Middle frontal gyrus (tissue), 1 donor: ENCODE data around the gene OR7C2.
A peak's percentile ranks its signal among the peaks of the same experiment; 100 is the strongest.
"Not testable (repeated sequence)": the region's sequence is repeated elsewhere in the genome, so short reads cannot be mapped to it uniquely, and the experiment has no call there.

Experiments
- DNase-seq: peaks from one replicate; pipeline ENCODE4 v3.0.0-alpha.2; 2015; ENCODE audit warnings: low spot score; ENCODE audit errors: extremely low spot score

OR7C2 gene

DNA sequence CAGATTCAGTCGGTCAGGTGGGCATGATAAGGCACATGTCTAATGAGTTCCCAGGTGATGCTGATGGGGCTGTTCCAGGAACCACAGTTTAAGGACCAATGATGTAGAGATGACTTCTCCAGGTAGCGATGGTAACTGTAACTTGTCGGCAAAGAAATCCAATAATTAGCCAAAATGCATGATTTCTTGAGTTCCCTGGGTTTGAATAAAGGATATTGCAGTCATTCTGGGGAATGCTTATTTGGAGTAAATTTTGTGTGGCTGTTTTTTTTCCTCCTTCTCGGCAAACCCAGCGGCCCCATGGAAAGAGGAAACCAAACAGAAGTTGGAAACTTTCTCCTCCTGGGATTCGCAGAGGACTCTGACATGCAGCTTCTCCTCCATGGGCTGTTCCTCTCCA is at the start of gene OR7C2:
TSS of gene OR7C2 (plus strand) at position 301 of the 400 bp plus-strand sequence. CDS start at position 301, 0 bp downstream.
- no peak for DNase-seq

DNA sequence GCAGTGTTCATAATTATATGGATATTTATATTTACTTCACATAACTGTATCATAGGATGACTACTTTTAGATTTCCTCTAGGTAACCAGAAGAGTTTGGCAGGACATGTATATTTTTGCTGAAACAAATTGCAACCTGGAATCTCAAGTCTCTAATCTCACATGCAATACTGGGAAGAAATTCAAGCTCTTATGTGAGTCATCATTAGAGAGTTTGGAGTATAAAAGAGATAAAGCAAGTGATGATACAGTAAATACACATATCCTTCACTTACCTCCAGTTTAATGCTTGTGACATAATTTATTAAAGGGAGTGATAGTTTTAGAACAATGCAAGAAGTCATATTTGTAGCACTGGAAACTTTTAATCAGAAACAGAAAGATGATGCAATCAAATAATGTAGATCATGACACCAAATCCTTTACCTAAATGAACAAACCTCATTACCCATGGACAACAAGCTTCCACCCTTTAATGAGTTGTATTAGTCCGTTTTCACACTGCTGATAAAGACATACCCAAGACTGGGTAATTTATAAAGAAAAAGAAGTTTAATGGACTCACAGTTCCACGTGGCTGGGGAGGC is 39.5 kb upstream of the OR7C2 start:
- DNase-seq, result no peak

DNA sequence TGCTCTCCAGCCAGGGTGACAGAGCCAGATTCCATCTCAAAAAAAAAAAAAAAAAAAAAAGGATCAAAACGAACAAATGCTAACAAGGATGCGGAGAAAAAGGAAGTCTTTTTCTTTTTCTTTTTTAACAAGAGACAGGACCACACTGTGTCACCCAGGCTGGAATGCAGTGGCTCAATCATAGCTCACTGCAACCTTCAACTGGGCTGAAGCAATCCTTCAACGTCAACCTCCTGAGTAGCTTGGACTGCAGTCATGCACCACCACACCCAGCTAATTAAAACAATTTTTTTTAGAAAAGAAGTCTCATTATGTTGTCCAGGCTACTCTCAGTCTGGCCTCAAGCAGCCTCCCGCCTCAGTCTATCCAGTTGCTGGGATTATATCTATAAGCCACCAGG is 34.6 kb upstream of the OR7C2 start:
- no peak for DNase-seq

DNA sequence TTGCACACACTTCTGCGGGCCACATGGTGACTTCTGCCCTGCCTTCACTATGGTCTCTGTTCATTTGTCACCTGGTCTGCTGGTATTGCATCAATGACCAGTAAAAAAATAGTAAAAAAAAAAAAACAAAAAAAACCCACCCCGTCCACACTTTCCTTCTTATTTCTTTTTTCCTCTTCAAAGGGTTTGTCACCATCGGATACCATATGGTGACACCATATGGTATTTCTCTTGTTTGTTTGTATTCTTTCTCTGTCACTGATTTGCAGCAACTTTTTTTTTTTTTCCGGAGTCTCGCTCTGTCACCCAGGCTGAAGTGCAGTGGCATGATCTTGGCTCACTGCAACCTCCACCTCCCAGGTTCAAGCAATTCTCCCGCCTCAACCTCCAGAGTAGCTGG is 26.2 kb upstream of the OR7C2 start:
- no peak for DNase-seq

DNA sequence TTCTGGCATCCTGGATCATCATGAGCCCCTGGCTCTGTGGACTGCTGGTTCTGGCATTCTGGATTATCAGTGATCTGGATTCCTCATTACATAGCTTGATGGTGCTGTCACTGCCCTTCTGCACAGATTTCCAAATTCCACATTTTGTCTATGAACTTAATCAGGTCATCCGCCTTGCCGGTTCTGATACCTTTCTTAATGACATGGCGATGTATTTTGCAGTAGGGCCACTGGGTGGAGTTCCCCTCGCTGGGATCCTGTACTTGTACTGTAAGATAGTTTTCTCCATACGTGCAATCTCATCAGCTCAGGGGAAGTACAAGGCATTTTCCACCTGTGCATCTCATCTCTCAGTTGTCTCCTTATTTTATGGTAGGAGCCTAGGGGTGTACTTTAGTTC is 24.4 kb upstream of the OR7C2 start:
- no peak for DNase-seq

DNA sequence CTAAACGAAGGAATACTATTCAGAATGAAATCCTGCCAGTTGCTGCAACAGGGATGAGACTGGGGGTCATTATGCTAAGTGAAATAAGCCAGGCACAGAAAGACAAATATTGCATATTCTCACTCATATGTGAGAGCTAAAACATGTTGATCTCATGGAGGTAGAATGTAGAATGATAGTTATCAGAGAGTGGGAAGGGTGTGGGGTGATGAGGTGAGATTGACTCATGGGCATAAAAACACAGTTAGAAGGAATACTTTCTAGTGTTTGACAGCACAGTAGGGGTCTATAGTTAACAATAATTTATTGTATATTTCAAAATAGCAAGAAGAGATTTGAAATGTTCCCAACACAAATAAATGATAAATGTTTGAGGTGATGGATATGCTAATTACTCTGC is 7.8 kb upstream of the OR7C2 start:
- no peak for DNase-seq

DNA sequence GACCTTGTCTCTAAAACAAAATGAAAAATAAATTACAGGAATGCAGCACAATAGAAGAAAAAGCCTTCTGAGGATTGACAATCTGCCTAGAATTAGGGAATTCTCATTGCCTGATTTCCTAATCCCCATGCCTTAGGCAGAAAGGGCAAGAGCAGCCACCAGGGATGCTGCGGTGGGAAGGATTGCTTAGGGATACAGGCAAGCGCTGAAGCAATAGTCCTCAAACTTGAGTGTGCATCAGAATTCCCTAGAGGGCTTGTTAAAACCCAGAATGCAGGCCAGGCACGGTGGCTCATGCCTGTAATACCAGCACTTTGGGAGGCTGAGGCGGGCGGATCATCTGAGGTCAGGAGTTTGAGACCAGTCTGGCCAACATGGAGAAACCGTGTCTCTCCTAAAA is 1.0 kb upstream of the OR7C2 start:
- no peak for DNase-seq

DNA sequence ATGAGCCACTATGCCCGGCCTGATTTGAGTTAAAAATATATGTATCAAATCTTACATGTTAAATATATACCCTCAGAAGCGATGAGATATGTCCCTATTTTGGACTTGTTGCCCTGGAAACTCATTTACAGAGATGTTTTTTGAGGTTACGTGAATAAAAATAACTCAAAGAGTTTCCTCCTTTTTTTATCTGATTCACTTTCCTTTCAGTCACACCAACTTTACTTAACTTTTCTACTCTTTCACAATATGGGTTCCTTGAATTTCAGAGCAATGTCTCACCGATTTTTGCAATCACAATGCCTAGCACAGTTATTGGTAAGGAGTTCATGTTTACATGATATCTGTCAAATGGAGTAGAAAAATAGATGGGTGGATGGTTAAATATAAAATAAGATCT is 2.3 kb downstream of the OR7C2 start:
- no peak for DNase-seq

DNA sequence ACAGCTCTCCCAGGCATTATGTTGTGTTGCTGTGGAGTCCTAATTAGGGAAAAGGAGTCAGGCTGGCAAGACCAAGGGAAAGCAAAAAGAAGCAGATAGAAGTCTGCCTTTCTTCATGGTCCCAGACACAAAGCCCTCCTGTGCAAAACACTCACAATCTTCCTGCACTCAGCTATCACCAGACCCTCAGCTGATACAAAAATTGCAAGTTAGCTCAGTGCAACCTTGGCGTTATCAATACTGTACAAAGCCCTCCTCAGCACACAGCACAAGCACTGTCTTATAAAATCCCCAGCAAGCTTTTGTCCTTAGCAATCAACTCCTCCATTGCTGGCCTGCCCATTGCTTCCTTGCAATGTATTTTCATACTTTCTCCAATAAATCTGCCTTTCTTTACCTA is 3.2 kb downstream of the OR7C2 start:
- DNase-seq, result no peak

DNA sequence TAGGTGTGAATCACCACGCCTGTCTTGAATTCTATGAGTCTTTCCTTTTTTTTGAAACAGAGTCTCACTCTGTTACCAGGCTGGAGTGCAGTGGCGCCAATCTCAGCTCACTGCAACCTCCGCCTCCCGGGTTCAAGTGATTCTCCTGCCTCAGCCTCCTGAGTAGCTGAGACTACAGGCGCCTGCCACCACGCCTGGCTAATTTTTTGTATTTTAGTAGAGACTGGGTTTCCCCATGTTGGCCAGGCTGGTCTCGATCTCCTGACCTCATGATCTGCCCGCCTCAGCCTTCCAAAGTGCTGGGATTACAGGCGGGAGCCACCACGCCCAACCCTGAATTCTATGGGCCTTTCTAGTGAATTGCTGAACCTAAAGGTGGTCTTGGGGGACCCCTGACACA is 8.1 kb downstream of the OR7C2 start:
- not testable (repeated sequence) for DNase-seq

DNA sequence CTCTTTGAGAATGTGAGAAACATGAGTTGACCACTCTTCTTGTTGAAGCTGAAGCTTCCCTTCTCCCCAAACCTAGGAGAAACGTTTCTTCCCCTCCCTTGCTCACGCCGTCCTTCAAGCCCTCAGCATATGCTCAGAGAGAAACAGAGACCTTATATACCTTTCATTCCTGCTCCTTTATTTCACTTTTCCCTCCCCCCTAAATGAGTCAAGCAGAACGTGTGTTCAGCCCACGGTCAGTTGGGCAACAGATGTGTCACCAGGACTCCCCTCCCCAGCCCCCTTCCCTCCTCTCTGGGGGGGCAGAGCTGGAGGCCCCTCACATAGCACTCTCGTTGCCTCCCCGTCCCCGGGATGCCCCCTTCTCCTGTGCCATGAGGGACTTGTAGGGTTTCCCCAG is 8.6 kb downstream of the OR7C2 start:
- no peak for DNase-seq

DNA sequence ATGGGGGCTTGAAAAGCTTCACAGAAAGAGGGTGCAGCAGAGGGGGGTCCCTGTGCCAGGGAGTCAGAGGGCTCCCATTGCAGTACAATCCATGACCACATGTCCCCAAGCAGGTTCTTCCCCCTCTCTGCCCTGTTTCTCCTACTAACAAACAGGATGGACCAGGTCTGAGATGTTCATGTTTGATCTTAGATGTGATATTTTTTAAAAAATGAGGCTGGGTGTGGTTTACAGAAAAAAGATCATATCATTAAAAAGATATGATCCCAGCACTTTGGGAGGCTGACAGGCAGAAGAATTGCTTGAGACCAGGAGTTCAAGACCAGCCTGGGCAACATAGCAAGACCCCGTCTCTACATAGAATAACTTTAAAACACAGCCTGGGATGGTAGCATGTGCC is 9.1 kb downstream of the OR7C2 start:
- no peak for DNase-seq

DNA sequence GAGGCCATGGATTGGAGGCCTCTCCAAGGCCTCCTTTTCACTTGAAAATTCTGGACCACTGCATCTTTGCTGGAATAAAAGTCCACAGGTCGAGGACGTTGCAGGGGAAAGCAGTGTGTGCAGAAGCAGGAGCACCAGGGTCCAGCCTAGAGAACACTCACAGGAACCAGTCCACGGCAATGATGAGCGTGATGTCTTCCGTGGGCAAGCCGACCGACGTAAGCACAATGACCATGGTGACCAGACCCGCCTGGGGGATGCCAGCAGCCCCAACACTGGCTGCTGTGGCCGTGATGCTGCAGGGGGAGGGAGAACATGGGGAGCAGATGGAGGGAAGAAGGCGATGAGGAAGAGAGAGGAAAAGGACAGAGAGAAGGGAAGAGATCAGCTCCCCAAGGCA is 11.5 kb downstream of the OR7C2 start:
- no peak for DNase-seq

DNA sequence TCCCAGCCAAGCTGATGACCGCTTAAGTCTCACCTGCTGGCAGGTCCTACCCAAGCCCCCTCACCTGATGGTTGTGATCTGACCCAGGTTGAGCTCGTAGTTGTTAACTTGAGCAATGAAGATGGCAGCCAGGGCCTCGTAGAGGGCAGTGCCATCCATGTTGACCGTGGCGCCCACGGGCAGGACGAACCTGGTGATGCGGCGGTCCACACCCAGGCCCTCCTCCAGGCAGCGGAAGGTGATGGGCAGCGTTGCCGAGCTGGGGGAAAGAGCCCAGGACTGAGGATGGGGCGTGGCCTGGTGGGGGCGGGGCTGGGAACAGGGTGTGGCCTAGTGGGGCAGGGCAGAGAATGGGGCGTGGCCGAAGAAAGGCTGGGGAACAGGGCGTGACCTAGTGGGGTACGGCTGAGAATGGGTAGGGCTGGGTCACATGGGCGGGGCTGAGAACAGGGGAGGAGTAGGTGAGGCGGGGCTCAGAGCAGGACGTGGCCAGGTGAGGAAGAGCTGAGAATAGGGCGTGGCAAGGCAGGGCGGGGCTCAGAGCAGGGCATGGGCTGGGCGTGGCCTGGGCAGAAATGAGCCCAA is 12.9 kb downstream of the OR7C2 start:
- no peak for DNase-seq

DNA sequence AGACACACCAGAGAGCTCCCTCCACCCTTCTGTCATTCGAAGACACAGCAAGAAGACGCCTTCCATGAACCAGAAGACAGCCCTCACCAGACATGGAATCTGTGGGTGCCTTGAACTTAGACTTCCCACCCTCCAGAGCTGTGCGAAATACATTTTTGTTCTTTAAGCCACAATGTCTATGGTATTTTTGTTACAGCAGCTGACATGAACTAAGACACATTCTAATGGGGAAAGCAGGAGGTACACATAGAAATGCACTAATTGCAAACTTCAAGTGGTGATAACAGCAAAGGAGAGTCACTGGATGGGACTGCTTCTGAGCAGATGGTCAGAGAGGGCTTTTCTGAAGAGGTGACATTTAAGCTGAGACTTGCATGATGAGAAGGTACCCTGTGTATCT is 16.2 kb downstream of the OR7C2 start:
- DNase-seq, result no peak

DNA sequence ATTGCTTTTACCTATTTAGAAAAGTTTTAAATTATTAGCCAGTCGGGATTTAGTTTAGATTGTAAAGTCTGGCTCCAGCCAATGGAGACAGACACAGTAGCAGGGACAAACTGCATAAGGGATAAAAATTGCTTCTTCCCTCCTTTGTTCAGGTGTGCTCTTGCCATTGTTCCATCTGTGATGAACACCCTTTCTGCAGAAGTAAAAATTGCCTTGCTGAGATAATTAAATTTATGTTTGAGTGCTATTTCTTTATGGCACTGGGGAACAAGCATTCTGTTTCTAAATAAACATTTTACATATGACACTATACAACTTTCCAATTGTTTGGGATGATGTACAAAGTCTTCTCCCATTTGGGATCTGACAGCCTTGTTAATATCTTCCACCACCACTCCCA is 18.0 kb downstream of the OR7C2 start:
- DNase-seq, result no peak

DNA sequence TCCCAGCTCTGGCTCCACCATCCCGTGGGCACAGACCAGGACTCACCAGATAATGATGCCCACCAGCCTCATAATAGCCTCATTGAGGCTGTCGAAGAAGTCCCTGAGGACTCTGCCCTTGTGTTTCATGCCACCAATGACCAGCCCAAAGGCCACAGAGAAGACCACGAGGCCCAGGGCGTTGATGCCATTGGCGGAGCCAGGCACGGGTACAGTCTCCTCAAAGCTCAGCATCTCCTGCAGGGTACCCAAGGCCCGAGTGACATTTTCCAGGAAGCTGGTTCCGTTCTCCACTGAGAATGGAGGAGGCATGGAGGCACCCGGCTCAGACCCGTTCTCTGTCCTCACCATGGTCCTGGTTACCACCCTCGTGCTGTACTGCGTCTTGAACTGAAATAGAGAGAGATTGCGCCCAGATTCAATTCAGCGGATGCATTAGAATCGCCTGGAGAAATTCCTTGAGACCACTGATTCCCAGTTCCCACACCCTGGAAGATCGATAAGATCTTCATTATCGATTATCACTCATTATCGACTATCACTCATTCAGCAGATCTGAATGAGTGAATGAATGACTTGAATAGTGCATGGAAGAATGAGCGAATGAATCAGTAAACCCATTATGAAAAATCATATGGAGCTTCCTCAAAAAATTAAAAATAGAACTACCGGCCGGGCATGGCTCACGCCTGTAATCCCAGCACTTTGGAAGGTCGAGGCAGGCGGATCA is 20.8 kb downstream of the OR7C2 start:
- DNase-seq, result no peak

DNA sequence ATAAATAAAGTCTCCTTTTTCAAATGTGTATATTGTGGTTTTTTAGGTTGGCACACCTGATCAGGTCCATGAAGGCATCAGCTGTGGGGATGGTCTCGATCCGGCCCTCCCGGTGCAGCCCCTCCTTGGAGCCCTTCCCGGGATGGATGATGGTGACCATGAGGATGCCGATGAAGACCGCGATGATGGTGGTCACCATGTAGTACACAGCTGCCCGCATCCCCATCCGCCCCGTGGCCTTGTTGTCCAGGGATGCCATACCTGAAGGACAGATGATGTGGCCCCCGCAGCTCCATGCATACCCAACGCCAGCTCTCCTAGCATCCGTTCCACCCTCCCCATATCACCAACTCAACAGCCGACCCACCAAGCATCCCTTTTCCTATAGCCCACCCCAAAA is 27.0 kb downstream of the OR7C2 start:
- no peak for DNase-seq

DNA sequence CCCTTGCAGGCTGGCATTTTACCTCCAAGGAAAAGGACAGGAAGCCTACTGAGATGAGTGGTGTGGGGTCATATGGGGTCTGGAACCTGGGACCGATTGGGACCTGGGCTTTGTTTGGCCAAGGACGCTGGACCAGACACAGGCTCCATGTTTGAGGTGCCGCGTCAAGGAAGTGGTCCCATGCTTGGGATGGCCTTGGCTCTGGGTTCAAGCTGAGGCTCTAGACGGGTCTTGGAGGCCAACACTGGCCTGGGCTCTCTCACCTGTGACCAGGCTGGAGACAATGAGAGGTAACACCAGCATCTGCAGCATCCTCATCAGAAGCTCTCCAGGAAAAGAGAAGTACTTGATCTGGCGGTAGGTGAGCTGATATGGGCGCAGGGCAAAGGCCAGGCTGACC is 30.2 kb downstream of the OR7C2 start:
- DNase-seq, result no peak

DNA sequence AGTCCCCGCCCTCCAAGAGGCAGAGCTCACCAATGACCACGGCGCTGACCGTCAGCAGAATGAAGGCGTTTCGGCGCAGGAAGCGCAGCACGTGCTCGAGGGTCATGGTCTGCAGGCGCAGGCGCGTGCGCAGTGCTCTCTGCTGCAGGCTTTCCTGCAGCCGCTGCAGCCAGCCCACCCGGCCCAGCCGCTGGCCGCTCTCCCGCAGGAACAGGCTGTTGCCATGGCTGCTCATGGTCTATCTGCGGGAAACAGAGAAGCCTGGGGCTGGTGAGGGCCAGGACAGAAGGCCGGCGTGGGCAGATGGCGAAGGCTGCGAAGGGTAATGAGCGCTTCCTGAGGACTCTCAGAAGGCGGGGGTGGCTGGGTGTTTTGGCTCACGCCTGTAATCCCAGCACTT is 31.4 kb downstream of the OR7C2 start:
- peak; percentile 8 for DNase-seq

DNA sequence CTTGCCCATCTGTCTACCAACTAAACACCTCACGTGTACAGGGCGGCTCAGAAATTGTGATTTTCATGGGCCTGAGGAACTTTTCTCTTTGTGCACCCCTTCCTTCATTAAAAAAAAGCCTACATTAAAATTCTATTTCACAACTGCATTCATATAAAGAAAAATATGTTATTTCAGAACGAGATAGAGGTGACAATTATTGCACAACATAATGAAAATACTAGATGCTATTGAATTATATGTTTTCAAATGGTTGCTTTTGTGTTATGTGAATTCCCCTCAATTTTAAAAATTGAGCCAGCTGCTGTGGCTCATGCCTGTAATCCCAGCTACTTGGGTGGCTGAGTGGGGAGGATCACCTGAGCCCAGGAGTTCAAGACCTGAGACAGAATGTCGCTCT is 33.2 kb downstream of the OR7C2 start:
- no peak for DNase-seq

DNA sequence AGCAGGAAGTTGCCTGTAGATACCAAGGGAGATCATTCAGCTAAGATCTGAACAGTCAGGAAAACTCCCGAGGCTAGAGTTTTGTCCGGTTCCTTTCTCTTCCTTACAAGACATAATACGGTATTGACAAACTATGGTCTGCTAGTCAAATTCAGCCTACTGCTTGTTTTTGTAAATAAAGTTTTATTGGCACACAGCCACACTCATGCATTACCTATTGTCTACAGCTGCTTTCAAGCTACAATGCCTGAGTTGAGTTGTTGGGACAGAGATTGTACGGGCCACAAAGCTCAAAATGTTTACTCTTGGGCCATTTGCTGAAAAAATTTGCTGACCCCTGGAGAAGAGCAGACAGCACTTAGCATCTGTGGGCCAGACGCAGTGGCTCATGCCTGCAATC is 35.8 kb downstream of the OR7C2 start:
- DNase-seq, result no peak

DNA sequence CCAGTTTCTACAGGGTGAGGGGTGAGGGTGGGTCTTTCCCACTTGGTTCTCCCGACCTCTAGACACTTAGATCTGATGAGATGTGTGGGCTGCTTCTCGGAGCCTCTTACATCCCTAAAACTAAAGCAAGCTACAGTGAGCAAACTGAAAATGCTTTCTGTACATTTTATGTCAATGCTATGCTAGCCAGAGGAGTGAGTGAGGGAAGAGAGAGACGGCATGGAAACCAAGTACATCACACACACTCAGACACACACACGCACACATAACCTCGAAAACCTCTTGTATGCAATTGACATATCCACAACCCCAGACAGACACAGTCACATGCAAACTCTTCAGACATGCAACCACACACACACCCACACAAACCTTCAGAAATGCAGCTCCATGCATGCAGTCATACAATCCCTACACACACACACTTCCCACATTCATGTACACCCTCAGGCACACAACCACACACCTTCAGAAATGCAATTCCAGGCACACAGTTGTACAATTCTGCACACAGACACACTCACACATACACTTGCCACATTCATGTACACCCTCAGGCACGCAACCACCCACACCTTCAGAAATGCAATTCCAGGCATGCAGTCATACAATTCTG is 37.0 kb downstream of the OR7C2 start:
- no peak for DNase-seq
